Measurements from ENCODE around the gene ATP10A.

ATP10A gene

DNA sequence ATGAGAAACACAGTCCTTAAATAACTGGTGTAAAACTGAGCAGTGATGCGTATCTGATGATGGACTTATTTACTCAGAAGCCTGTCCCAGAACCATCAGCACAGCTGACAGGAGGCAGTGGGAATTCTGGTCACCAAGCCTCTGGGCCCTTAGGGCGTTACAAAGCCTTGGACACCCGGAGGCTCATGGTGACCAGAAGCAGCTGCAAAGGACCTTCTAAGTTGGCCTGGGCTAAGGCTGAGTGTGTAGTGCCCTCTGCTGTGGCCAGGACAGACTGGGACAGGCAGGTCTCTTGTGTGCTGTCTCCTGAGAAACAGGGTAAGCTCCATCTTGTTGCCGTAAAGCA, 168.9 kb downstream of the ATP10A start:
- Histone ChIP-seq H3K4me1 (peaks cover 0 to 38% (median 20%) of the 10 kb centered on the region in 4 donors), H3K27ac (peak overlapping the region; percentile 38 to 50), H3K9me3 (no peaks in the 10 kb centered on the region), H3K36me3 (peaks cover 46 to 59% (median 49%) of the 10 kb centered on the region in 3 donors), H3K27me3 (no peaks in the 10 kb centered on the region), H3K4me3 (no peak overlapping the region)
- intact Hi-C loops (cut with DNase I; ENCODE audit: low total_unique reads), result loop anchor here (2.0 kb wide), 1 partner anchor 239 kb away; no protein-coding TSS in a partner anchor
- peak in 1 of 2 donors; percentile 63 for DNase-seq
- TF ChIP-seq, protein P1, sequence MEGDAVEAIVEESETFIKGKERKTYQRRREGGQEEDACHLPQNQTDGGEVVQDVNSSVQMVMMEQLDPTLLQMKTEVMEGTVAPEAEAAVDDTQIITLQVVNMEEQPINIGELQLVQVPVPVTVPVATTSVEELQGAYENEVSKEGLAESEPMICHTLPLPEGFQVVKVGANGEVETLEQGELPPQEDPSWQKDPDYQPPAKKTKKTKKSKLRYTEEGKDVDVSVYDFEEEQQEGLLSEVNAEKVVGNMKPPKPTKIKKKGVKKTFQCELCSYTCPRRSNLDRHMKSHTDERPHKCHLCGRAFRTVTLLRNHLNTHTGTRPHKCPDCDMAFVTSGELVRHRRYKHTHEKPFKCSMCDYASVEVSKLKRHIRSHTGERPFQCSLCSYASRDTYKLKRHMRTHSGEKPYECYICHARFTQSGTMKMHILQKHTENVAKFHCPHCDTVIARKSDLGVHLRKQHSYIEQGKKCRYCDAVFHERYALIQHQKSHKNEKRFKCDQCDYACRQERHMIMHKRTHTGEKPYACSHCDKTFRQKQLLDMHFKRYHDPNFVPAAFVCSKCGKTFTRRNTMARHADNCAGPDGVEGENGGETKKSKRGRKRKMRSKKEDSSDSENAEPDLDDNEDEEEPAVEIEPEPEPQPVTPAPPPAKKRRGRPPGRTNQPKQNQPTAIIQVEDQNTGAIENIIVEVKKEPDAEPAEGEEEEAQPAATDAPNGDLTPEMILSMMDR (IDR thresholded peaks at IDR 0.05), result no peak

DNA sequence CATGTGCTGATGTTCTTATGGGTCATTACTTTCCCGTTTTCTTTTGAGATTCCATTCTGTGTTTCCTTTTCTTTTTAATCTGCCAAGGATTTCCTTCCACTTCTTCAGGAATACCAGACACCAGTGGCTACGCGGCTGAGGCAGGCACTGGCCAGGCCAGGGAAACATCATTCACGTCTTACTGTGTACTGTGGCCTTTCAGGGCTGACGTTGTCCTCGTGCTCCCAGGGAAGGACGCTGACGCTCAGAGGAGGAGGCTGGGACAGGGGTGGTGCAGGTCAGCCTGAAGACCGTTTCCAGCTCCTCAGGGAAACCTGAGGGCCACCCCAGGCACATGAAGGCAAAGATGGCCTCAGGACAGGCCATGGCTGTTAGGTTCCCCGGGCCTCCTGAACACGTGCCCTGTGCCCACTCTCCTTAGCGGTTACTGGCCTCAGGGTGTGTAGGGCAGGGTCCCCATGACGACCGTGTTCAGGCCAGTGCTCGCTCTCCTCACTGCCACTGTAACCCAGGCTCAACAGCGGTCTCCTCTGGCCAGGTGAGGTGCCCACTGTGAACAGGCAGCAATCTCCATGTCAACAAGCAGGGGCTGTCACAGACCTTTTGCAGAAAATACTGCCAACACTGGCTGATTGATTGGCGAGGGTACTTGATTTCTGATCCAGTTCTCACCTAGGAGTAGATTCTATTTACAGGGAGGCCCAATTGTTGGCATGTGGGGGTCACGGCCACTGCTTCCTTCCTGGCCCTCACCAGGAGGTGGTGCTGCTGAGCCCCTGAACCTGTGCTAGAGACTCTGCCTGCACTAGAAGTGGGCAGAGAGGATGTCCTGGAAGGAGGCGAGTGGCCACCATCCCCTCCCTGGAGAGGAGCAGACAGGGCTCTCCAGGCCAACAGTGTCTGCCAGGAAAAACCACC, 169.5 kb downstream of the ATP10A start:
- Histone ChIP-seq H3K27ac (peak overlapping the region; percentile 38 to 50), H3K36me3 (peaks cover 40 to 60% (median 55%) of the 10 kb centered on the region in 3 donors), H3K27me3 (no peaks in the 10 kb centered on the region), H3K9me3 (no peaks in the 10 kb centered on the region), H3K4me3 (no peak overlapping the region), H3K4me1 (peaks cover 0 to 38% (median 20%) of the 10 kb centered on the region in 4 donors)
- intact Hi-C loops (cut with DNase I; ENCODE audit: low total_unique reads), result loop anchor here (2.0 kb wide), 1 partner anchor 239 kb away; no protein-coding TSS in a partner anchor
- peak in 1 of 2 donors; percentile 72 for DNase-seq
- TF ChIP-seq, protein P1 (IDR thresholded peaks at IDR 0.05), result peak; percentile 66 to 69

DNA sequence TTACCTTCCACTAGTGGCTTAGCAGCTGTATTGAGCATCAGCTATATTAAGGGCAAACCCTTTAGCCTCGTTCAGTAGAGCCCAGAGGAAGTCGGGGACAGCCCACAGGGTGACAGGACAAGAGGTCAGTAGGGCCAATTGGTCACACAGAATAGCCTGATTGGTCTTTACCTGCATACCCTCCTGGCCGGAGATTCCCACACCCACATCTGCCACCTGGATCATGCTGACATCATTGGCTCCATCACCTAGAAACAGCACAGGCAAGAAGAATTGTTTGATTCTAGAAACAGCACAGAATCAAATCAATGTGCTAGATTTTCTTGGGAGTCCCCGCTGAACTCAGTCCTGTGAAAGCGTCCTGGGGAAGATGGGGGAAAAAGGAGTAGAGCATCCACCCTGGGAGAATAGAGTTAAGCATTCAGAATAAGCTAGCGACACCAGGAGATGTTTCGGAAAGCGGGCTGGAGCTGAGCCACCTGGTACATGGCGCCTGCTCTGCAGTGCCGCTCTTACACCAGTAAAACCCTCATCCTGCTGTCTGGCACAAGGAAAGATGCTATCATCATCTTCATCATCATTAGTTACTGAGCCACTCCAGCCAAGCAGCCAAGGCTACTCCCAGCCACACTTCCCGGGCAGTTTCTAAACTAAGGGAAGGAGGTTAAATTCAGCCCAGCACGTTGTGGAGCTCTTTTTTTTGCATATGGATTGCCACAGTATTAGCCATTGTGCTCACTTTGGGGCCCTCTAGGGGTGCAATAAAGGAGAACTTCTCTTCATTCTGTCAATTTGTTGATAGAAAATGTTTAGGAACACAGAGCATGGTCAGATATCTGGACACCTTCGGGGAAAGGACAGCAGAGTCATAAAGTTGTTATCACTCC, 171.3 kb downstream of the ATP10A start:
- Histone ChIP-seq H3K4me3 (no peak overlapping the region), H3K36me3 (peaks cover 51 to 68% (median 65%) of the 10 kb centered on the region in 3 donors), H3K27ac (peak overlapping the region; percentile 54 to 62), H3K9me3 (no peaks in the 10 kb centered on the region), H3K4me1 (peaks cover 0 to 30% (median 20%) of the 10 kb centered on the region in 4 donors), H3K27me3 (no peaks in the 10 kb centered on the region)
- intact Hi-C loops (cut with DNase I; ENCODE audit: low total_unique reads), result no loop called here
- peak; percentile 19 to 63 for DNase-seq
- TF ChIP-seq, protein P1 (IDR thresholded peaks at IDR 0.05), result peak; percentile 30 to 50

DNA sequence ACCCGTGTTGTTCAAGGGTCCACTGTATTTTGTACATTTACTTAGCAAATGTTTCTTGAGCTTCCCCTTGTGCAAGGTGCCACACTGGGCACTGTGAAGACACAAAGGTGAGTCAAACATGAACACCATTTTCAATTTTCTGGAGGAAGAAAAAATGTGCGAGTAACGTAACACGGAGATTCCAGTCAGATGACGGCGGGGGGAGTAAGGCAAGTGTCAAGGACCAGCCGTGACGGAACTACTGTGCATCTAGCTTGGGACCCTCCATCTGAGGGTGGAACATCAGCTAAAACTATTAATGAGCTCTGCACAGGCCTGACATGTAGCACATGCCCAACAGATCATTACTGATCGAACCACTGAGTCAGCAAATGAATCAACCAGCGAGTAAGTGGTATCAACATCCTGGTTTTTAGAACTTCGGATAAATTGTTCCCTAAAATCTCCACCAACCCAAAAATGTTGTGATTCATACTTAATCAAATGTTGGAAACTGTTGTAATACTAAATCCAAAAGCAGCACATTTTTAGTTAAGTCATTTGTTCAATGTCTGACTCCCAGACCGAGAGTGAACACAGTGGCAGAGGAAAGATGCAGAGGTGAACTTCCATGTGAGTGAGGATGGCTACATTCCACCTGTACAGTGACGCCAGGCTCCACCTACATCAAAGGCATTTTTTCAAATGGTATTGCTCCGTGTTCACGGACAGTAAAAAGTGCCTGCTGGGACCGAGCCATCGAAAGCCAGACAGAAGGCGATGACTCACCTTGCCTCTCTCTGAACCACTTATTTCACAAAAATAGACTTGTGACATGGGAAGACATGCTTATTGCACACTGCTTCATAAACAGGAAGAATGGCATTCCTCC, 172.2 kb downstream of the ATP10A start:
- Histone ChIP-seq H3K4me3 (no peak overlapping the region), H3K36me3 (peaks cover 48 to 59% (median 57%) of the 10 kb centered on the region in 3 donors), H3K27me3 (no peaks in the 10 kb centered on the region), H3K9me3 (no peaks in the 10 kb centered on the region), H3K4me1 (peaks cover 0 to 32% (median 20%) of the 10 kb centered on the region in 4 donors), H3K27ac (peak overlapping the region; percentile 54 to 62)
- intact Hi-C loops (cut with DNase I; ENCODE audit: low total_unique reads), result no loop called here
- TF ChIP-seq, protein P1 (IDR thresholded peaks at IDR 0.05), result no peak
- peak; percentile 33 to 68 for DNase-seq
